Right hindlimb (tissue), 1 donor: ENCODE data around the gene AMT.
"Not testable (repeated sequence)": the region's sequence is repeated elsewhere in the genome, so short reads cannot be mapped to it uniquely, and the experiment has no call there.

Experiments
- DNase-seq: peaks from one replicate; pipeline ENCODE4 v3.0.0-alpha.2; 2018

Gene AMT

GRCh38 chr3:49421890-49422378 lies 339 bp downstream of the AMT start:
- DNase-seq: no peak

GRCh38 chr3:49417516-49418120 lies 4.7 kb downstream of the AMT start:
- no peak for DNase-seq

GRCh38 chr3:49416867-49417266 lies 5.4 kb downstream of the AMT start:
- no peak for DNase-seq

- no peak for DNase-seq
Observed at GRCh38 chr3:49415931-49416601, 6.2 kb downstream of the AMT start.

- no peak for DNase-seq
Observed at GRCh38 chr3:49414753-49415152, 7.5 kb downstream of the AMT start.

GRCh38 chr3:49413338-49413734 lies 8.9 kb downstream of the AMT start:
- DNase-seq: no peak

GRCh38 chr3:49412632-49413337 lies 9.5 kb downstream of the AMT start:
- no peak for DNase-seq

GRCh38 chr3:49411968-49412631 lies 10.2 kb downstream of the AMT start, which contains the start of the genes RHOA and TCTA:
TSS of gene RHOA (minus strand) at chr3:49411976. CDS start at chr3:49375589, 36,387 bp downstream.
TSS of gene TCTA (plus strand) at chr3:49412423. CDS start at chr3:49412427, 4 bp downstream.
- DNase-seq: peak; percentile 99

GRCh38 chr3:49411535-49411967 lies 10.7 kb downstream of the AMT start:
- DNase-seq: peak; percentile 55

GRCh38 chr3:49410846-49411534 lies 11.3 kb downstream of the AMT start:
- no peak for DNase-seq

GRCh38 chr3:49410066-49410845 lies 12.0 kb downstream of the AMT start:
- DNase-seq: no peak

- no peak for DNase-seq
Observed at GRCh38 chr3:49406571-49407565, 15.4 kb downstream of the AMT start.

- DNase-seq: not testable (repeated sequence)
Observed at GRCh38 chr3:49405570-49405969, 16.7 kb downstream of the AMT start.

GRCh38 chr3:49403891-49404290 lies 18.4 kb downstream of the AMT start:
- DNase-seq: no peak

- DNase-seq: no peak
Observed at GRCh38 chr3:49401766-49402165, 20.5 kb downstream of the AMT start.

GRCh38 chr3:49399461-49399860 lies 22.8 kb downstream of the AMT start:
- no peak for DNase-seq

GRCh38 chr3:49397470-49397869 lies 24.8 kb downstream of the AMT start:
- no peak for DNase-seq

- DNase-seq: not testable (repeated sequence)
Observed at GRCh38 chr3:49391310-49391709, 31.0 kb downstream of the AMT start.

GRCh38 chr3:49389297-49389696 lies 33.0 kb downstream of the AMT start:
- no peak for DNase-seq

GRCh38 chr3:49388289-49388820 lies 33.9 kb downstream of the AMT start:
- no peak for DNase-seq
